AG10803 (cell line): Measurements from ENCODE around the gene GTF2IRD2.
A peak's percentile ranks its signal among the peaks of the same experiment; 100 is the strongest.
"Not testable (repeated sequence)": the region's sequence is repeated elsewhere in the genome, so short reads cannot be mapped to it uniquely, and the experiment has no call there.

ENCODE experiments used
- DNase-seq: peaks from one replicate; pipeline ENCODE4 v3.0.0; 2010; ENCODE audit warnings: low read depth
- H3K4me3 ChIP-seq: 2 replicates; pipeline ENCODE4 v1.5.1; 2011; ENCODE audit warnings: mild to moderate bottlenecking, low read length, control low read depth

GTF2IRD2 gene

DNA sequence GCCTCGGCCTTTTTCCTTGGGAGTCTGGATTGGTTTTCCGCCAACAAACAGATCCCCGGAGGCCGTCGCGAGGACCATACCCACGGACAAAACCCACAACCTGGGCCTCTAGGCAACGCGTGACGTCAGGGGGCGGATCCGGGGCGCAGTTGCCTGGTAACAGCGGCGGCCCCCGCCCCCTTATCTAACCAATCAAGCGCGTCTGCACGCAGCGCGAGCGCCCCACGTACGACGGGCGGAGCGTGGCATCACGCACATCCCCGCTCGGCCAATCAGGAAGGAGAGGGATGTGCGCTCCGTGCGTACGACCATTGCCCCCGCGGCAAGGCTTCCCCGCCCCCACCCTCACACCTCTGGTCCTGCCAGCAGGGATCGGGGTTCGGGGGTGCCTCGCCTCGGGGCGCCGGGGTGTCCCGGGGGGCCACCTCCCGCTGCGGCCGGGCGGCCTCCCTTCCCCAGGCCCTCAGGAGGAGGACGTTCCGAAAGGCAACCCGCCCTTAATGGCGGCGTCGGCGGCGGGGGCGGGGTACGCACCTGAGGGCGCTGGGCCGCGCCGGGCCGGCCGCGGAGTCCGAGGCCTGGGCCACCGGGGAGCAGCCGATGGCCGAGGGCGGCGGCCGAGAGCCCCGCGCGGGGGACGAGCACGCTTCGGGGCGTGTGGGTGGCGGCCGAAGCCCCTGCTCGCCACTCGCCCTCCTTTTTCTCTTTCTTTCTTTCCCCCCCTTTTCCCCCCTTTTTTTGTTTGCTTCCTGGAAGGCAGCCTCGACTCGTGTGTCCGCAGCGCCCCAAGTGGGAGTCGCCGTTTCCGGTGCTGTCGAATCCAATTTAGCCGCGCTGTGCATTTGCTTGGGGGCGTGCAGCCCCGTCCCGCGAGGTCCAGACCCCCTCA, at the start of gene GTF2IRD2:
Gene GTF2IRD2, minus strand, starts transcription at position 773 of the 889 bp plus-strand sequence. CDS start 15,227 bp downstream, outside the sequence.
- H3K4me3 ChIP-seq, result peak within 1 kb of the TSS; percentile 36
- DNase-seq, result not testable (repeated sequence)

DNA sequence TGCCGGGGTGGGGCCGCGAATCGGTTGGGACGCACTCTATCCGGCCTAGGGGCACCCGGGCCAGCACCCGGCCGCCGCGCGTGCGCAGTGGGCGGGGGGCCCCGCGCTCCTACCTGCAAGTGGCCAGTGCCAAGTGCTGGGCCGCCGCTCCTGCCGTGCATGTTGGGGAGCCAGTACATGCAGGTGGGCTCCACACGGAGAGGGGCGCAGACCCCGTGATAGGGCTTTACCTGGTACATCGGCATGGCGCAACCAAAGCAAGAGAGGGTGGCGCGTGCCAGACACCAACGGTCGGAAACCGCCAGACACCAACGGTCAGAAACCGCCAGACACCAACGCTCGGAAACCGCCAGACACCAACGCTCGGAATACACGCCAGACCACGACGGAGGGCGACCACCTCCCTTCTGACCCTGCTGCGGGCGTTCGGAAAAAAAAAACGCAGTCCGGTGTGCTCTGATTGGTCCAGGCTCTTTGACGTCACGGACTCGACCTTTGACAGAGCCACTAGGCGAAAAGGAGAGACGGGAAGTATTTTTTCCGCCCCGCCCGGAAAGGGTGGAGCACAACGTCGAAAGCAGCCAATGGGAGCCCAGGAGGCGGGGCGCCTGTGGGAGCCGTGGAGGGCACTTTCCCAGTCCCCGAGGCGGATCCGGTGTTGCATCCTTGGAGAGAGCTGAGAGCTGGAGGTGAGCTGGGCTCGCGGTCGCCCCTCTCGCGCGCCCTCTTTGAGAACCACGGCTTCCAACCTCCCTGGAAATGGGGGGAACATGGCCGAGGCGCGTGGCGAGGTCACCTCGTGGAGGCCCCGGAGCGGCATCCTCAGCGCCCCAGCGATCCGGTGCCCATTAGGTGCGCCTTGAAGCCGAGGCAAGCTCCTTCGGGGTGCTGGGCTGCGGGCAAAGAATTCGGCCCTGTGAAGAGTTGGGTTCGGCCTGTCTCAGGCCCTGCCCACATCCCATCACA, 39.0 kb upstream of the GTF2IRD2 start:
- peak overlapping the region; percentile 64 for H3K4me3 ChIP-seq
- peak; percentile 59 for DNase-seq

DNA sequence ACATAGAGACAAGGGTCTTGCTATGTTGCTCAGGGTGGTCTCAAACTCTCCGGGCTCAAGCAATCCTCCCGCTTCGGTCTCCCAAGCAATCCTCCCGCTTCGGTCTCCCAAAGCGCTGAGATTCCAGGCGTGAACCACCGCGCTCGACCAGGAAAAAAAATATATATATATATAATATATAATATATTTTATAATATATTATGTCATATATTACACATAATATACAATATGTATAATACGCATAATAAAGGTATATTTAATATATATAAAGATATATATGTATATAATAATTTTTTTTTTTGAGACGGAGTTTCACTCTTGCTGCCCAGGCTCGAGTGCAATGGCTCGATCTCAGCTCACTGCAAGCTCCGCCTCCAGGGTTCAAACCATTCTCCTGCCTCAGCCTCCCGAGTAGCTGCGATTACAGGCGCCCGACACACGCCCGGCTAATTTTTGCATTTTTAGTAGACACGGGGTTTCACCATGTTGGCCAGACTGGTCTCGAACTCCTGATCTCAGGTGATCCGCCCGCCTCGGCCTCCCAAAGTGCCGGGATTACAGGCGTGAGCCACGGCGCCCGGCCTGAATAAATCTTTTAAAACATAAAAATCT, 38.2 kb upstream of the GTF2IRD2 start:
- not testable (repeated sequence) for DNase-seq, H3K4me3 ChIP-seq

DNA sequence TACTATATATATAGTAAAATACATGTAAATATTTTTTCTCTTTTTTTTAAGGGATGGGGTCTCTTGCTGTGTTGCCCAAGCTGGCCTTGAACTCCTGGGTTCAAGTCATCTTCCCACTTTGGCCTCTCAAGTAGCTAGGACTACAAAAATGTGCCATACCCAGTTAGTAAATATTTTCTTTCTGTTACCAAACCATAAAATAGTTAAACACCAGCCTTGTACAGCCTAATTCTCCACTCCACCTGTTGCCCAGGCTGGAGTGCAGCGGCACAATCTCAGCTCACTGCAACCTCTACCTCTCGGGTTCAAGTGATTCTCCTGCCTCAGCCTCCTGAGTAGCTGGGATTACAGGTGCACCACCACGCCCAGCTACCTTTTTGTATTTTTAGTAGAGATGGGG, 33.9 kb upstream of the GTF2IRD2 start:
- not testable (repeated sequence) for H3K4me3 ChIP-seq, DNase-seq

DNA sequence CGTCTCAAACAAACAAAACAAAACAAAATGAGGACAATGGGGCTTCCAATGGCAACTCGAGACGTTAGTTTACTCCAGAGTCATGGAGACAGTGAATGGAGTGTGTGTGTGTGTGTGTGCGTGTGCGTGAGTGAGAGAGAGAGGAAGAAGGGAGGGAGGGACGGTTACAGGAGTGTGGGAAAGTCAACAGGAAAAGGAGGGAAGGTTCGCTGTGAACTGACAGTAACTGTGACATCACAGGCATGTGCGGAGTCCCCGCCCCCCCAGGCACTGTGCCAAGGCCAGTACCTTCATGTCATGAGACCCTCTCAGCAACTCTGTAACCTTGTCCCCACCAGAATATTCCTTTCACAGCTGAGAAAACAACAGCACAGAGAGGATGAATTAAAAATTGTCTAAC, 30.7 kb upstream of the GTF2IRD2 start:
- not testable (repeated sequence) for H3K4me3 ChIP-seq, DNase-seq

DNA sequence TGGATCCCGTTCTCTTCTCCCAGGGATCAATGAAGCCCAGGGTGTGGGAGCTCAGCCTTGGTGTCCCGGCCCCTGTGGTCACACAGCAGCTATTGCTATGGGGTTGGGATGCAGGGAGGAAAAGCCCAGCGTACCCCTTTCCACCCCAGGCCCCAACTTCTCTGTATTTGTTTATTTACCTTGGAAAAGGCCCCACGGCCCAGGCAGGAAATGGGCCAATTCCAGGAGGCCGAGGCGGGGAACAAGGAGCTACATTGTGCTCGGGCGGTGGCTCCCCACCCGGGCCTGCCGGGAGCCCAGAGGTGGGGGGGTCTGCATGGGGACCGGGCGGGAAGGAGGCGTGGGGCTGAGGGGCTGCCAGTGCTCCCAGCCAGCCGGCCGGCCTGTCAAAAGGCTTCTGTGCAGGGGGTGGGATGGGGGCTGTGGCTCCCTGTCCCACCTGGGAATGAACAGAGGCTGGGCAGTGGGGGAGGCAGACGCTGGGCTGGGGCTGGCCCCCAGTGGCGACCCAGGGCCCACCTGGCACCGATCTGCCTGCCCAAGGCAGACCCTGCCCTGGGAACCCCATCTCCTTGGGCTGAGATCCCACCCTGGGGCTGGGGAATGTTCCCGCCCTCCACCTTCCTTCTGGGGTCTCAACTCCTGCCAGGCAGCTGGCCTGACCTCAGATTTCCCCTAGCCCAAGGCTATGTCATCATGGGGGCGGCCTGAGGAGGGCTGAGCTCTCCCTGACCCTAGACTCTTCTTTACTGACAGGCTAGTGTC, 23.5 kb upstream of the GTF2IRD2 start:
- H3K4me3 ChIP-seq, DNase-seq: not testable (repeated sequence)

DNA sequence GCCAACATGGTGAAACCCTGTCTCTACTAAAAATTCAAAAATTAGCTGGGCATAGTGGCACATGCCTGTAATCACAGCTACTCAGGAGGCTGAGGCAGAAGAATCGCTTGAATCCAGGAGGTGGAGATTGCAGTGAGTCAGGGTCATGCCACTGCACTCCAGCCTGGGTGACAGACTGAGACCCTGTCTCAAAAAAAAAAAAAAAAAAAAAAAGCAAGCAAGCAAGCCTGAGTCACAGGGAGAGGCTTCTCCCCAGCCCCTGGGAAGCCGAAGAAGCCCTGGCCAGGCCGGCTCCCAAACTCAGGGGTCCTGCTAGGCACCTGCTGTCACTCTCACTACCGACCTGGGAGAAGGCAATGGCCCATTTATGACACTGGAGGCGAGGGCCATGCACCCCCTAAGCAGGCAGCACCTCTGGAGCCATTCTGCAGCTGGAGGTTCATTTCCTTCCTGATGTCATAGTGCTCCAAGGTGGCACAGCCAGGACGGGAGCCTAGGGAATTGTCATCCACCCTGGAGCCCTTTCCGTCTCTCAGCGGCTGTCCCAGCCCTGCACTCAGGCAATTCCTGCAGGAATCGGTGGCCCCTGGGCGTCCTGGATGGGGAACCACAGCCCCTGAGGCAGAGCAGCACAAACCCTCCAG, 22.8 kb upstream of the GTF2IRD2 start:
- H3K4me3 ChIP-seq, DNase-seq: not testable (repeated sequence)

DNA sequence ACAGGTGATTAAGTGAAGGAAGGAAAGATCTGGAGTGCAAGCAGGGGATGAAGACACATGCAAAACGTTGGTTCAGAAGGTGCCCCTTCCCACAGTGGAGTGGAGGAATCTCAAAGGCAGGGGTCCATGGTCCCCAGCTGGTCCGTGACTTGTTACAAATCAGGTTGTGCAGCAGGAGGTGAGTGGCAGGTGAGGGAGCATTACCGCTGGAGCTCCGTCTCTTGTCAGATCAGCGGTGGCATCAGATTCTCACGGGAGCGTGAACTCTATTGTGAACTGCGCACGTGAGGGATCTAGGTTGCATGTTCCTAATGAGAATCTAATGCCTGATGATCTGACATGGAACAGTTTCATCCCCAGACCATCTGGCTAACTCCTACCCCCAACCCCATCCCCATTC, 21.1 kb upstream of the GTF2IRD2 start:
- DNase-seq, H3K4me3 ChIP-seq: not testable (repeated sequence)

DNA sequence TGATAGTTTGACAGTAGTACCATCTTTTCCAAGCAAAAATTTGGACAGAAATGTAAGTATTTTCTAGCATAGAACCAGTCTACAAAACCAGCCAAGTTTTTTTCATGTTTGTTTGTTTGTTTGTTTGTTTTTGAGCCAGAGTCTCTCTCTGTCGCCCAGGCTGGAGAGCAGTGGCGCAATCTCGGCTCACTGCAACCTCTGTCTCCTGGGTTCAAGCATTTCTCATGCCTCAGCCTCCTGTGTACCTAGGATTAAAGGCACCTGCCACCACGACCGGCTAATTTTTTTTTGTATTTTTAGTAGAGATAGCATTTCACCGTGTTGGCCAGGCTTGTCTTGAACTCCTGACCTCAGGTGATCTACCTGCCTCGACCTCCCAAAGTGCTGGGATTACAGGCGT, 14.4 kb upstream of the GTF2IRD2 start:
- not testable (repeated sequence) for H3K4me3 ChIP-seq, DNase-seq

DNA sequence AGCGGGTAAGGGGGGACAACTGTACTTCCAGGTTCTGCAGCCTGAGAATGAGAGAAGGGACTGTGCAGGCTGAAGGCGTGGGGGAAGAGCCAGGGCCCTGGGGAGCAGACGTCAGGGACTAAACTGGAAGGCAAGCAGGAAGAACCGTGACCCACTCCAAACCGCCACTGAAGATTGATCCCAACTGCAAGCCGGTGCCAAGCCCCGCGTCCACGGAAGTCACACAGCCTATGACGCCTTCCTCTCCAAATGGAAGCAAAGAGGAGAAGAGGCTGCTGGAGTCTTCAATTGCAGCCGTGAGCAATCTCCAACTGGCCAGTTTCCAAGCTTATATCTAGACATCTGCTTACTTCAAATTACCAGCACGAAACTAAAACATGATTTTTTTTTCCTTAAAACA, 1.6 kb downstream of the GTF2IRD2 start:
- DNase-seq, H3K4me3 ChIP-seq: not testable (repeated sequence)

DNA sequence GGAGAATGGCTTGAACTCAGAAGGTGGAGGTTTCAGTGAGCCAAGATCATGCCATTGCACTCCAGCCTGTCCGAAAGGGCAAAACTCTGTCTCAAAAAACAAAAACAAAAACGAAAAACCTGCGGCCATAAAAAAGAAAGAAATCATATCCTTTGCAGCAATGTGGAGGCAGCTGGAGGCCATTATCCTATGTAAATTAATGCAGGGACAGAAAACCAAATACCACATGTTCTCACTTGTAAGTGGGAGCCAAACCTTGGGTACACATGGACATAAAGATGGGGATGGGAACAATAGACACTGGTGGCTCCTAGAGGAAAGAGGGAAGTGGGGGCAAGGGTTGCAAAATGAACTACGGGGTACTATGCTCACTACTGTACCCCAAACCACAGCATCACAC, 21.0 kb downstream of the GTF2IRD2 start:
- DNase-seq, H3K4me3 ChIP-seq: not testable (repeated sequence)

DNA sequence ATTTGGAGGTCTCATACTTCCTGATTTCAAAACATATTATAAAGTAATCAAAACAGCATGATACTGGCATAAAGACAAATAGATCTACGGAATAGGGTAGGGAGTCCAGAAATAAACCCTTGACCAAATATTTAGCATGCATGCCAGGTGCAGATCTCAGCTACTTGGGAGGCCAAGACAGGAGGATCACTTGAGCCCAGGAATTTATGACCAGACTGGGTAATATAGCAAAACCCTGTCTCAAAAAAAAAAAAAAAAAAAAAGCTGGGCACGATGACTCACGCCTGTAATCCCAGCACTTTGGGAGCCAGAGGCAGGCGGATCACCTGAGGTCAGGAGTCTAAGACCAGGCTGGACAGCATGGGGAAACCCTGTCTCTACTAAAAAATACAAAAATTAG, 21.4 kb downstream of the GTF2IRD2 start:
- DNase-seq, H3K4me3 ChIP-seq: not testable (repeated sequence)

DNA sequence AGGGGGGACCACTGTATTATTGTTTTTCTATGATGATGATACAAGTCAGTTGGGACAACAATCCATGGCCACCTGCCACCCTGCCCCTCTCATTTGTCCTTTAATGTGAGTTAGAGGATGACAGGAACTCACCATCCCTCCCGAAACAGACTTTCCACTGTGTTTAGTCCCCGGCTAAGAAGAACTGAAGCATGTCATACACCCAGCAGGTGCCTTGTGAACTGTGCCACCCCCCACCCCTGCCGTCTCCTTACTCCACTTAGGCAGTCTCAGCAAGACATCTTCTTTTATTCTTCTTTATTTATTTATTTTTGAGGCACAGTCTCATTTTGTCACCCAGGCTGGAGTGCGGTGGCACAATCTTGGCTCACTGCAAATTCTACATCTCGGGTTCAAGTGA, 30.1 kb downstream of the GTF2IRD2 start:
- not testable (repeated sequence) for DNase-seq, H3K4me3 ChIP-seq

DNA sequence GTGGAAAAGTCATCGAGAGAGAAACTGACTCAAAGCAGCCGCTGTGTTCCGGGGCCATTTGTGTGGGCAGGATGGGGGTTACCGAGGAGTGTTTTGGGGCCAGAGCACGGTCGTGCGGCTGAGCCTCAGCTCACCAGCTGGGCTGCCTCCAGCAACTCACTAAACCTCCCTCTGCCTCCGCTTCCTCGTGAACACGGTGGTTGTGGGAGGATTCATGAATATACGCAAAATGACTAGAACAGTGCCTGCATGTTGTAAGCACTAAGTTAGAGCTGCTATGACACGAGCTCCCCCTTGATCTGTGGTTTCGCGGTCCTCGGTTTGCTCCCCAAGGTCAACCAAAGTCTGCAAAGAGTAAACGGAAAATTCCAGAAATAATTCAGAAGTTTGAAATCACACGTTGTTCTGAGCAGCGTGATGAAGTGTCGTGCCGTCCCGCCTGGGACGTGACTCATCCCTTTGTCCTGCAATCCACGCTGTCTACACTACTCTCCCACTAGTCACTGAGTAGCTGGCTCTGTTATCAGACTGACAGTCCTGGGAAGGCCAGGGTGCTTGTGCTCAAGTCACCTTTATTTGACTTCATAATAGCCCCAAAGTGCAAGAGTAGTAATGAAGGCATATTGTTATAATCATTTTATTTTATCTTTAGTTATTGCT, 31.1 kb downstream of the GTF2IRD2 start:
- DNase-seq, H3K4me3 ChIP-seq: not testable (repeated sequence)

DNA sequence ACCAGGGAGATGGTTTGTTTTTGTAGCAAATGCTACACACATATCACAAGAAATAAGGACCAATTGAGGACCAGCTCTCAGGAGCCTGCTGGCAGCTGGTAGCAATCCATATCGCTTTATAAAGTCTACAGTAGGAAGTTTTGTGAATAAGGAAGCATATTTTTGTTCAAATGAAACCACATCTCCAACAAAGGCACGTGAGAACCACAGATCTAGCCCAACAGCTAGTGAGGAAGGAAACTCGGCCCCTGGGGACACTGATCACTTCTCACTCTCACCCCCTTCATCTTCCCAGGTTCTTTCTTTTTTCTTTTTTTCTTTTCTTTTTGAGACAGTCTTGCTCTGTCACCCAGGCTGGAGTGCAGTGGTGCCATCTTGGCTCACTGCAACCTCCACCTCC, 35.5 kb downstream of the GTF2IRD2 start:
- not testable (repeated sequence) for DNase-seq, H3K4me3 ChIP-seq

DNA sequence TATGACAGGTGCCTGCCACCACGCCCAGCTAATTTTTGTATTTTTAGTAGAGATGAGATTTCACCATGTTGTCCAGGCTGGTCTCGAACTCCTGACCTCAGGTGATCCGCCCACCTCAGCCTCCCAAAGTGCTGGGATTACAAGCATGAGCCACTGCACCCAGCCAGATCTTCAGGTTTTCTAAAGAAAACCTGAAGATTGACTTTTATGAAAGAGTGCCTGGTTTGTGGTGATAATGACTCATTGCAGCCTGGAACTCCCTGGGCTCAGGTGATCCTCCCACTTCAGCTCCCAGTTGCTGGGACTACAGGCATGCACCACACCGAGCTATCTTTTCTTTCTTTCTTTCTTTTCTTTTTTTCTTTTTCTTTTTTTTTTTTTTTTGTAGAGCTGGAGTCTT, 52.8 kb downstream of the GTF2IRD2 start:
- DNase-seq, H3K4me3 ChIP-seq: not testable (repeated sequence)

DNA sequence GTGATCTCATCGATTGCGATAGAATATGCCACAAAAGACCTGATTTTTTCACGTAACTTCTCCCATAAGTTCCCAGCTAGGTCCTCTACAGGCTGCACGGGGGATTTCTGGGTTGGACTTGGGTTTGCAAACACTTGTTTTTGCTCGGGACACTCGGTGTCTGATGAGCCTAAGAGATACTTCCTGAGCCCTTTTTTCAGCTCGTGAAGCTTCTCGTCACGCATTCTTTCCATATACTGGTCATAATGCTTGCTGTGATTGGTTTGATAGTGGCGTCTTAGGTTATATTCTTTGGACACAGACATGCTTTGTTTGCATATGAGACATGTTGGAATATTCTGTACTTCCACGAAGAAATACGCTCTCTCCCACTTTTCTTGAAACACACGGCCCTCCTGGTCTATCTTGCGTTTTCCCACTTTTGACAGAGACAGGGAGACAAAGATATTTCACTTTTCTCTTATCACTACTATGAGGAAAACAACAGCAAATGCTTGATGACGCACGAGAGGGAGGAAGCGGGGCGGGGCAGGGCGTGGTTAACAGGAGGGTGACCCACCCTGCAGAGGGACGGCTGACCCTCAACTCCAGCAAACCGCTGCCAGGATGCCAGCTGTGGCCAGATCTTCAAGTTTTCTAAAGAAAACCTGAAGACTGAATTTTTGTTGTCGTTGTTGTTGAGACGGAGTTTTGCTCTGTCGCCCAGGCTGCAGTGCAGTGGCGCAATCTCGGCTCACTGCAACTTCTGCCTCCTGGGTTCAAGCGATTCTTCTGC, 53.4 kb downstream of the GTF2IRD2 start:
- not testable (repeated sequence) for H3K4me3 ChIP-seq, DNase-seq
